ENCODE data around the gene UBE3B.

Gene UBE3B

GRCh38 chr12:109476807-109477184, 638 bp upstream of the UBE3B start:
- no peak for DNase-seq

DNA sequence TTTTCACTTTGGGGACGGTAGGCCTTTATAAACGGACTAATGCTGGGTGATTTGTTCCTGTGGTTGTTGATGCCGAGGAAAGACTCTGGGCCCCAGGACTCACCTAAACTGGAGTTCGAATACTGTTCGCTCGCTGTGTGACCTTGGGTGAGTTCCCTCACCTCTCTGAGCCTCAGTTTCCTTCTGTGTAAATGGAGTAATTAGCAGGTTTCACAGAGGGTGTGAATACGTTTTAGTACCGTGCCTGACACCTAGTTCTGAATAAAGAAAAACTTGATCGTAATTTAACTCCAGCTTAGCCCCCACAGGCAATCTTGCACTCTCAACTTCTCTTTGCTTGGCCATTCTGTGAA, 505 bp downstream of the UBE3B start:
- DNase-seq, result no peak

DNA sequence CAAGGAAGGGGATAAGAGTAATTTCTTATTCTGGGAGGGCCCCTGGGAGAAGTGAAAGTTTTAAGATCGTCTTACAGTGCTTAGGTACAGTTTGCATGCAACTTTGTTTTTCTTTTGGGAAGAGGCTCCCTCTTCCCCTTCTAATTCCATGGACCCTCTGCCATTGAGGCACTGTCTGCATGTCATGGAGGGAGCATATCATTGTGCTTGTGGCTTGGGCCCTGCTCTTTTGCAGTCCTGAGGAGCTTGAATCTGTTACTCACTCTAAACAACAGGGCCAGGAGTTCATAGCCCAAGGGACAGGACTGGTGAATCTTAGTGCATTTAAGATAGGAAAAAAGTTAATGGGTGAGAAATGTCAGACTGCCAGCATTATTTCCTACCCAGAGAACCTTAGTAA, 2.3 kb downstream of the UBE3B start:
- DNase-seq, result no peak

- DNase-seq, result no peak
These were observed 2.9 kb downstream of the UBE3B start for GRCh38 chr12:109480356-109480755.

DNA sequence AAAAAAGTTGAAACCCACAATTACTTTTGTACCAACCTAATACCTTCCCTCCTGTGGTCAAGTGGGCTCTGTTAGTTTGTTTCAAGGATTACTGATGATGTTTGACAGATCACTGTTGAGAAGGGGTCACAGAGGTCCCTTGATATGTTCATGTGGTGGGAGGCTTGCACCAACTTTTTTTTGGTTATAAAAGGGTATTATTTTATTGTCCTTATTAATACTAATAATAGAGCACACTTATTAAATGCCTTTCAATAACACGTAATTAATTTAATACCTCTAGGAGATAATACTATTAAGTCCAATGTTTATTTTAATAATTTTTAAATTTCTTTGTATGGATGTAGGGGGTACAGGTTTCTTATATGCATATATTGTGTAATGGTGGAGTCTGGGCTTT, 4.4 kb downstream of the UBE3B start:
- DNase-seq, result no peak

DNA sequence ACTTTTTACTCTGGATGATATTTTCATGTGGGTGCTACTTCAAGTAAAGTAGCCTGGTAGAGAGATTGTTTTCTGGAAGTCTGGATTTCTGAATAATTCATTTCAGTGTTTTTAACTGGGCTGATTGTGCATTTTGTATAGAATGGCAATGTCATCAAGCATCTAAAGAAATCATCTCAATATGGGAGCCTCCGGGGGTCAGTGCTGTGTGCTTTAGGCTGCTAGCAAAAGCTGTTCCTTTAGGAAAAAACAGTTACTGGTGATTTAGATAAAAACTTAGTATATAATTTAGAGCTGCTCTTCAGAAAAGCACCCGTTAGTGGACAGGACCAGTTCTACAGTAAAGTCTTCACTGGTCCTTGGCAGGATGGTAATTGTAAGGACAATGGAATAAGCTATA, 5.1 kb downstream of the UBE3B start:
- DNase-seq, result no peak

DNA sequence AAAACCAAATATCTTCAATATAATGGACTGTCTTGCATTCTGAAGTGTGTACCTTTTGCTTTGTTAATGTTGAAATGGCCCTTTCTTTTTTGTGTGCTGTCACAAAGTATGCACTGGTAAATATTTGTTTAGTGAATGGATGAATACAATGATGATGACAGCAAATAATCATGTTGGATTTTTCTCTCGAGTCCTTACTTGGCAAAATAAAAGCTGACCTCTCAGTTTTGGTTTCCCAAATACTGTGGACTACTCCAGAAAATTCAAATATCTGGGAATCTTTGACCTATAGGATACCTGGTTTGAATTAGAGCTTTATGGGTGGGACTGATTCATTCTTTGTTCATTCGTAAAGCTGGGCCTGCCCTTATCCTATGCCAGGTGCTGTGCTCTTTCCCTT, 5.5 kb downstream of the UBE3B start:
- DNase-seq, result no peak

DNA sequence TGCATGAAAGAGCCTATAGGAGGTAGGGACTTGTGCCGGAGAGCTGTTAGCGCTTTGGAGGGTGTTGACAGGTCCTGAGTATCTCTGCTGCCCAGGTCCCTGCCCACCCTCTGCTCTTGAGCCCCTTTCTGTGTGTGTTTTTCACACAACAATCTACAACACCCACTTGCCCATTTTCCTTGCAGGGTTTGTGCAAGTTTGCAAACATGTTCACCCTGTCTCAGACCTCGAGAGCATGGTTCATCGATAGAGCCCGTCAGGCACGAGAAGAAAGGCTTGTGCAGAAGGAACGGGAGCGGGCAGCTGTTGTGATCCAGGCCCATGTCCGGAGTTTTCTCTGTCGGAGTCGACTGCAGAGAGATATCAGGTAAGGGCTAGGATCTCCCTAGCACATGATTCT, 5.9 kb downstream of the UBE3B start:
- DNase-seq, result no peak

- DNase-seq, result no peak
These were observed 7.8 kb downstream of the UBE3B start for GRCh38 chr12:109485201-109485600.

GRCh38 chr12:109487181-109488050, 10.0 kb downstream of the UBE3B start:
- no peak for DNase-seq

DNA sequence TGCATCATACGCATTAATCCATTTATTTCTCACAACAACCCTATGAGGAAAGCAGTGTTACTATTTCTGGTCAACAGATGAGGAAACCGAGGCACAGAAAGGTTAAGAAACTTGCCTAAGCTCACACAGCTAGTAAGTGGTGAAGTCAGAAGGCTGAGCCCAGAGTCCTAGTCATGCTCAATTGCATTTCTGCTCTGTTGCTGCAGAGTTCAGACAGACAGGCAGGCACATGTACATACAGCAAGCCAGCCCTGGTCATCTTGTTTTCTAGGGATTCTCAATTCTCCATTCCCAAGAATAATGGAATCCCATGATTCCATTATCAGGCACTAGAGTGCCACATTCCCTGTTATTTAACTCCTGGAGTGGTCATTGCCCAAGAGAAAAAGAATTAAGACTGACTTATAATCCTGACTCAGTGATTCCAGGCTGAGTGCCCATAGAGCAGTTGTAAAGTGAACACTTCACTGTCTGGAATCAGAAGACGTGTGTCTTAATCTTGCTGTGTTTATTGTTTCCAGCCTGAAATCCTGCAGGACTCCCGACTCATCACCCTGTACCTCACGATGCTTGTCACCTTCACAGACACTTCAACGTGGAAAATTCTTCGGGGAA, 10.7 kb downstream of the UBE3B start:
- no peak for DNase-seq

DNA sequence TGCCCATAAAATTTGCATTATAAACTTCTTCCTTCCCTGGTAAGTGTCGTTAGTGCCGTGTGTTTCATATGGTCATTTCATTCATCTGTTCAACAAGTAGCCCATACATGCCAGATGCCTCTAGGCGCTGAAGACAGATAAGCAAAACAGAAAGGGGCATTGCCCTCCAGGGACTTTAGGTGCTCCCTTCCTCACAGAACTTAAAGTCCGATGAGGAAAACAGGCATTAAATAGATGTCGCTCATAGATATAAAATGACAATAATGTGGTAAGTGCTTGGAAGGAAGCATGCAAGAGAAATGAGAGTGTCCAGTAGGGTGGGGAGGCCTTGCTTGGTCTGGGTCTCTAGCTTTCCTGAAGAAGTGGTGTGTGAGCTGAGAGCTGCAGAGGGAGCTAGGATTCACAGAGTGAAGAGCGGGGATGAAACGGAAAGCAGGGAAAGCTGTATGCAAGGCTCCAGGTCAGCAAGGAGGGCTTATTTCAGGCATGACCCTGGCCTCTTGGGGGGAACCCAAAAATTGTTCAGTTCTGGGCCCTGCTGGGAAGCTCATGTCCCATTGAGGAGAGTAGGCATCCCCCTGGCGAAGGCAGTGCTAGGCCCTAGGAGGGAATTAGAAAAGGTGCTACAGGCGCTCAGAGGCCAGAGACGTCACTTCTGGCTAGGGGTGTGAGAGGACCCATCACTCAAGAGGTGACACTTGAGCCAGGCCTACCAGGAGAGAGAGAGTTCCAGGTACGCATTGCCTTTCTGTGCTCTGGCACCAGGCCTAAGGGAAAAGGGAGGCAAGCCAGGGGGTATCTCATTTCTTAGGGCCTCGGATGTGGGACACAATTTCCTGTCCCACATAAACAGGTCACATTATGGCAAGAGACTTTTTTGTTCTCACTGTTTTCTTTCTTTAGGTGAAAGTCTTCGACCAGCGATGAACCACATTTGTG, 11.9 kb downstream of the UBE3B start:
- DNase-seq, result no peak

GRCh38 chr12:109489955-109490565, 12.6 kb downstream of the UBE3B start:
- no peak for DNase-seq

GRCh38 chr12:109491671-109492070, 14.2 kb downstream of the UBE3B start:
- DNase-seq, result no peak

GRCh38 chr12:109492371-109492770, 14.9 kb downstream of the UBE3B start:
- no peak for DNase-seq

- DNase-seq, result no peak
These were observed 15.7 kb downstream of the UBE3B start for GRCh38 chr12:109493090-109493489.

DNA sequence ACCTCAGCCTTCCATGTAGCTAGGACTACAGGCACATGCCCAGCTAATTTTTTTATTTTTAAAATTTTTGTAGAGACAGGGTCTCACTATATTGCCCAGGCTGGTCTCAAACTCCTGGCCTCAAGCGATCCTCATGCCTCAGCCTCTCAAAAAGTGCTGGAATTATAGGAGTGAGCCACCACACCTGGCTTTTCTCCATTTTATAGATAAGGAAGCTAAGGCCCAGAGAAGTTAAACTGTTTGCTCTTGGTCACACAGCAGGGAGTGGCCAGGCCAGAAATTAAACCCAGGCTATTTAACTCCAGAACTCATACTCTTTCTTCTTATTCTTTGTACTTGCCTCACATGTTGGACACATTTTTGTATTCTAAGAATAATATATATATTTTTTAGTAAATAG, 16.5 kb downstream of the UBE3B start:
- no peak for DNase-seq

- DNase-seq, result no peak
These were observed 17.0 kb downstream of the UBE3B start for GRCh38 chr12:109494348-109494881.

DNA sequence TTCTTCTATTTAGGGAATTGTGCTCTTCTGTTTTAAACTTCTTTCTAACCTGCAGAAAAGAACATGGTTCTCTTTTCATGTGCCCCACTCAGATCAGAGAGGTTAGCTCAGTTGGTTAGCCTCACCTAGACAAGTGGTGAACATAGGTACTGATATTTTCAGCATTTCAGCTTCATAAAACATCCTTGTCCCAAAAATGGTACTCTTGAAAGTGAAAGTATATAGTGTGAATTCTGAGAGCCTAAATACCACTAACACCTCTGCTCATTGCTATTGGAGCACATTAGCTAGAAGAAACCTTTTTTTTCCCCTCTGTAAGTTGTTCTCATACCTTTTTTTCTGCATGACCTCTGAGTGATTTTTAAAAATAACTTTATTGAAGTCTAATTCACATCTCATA, 17.6 kb downstream of the UBE3B start:
- DNase-seq, result no peak

DNA sequence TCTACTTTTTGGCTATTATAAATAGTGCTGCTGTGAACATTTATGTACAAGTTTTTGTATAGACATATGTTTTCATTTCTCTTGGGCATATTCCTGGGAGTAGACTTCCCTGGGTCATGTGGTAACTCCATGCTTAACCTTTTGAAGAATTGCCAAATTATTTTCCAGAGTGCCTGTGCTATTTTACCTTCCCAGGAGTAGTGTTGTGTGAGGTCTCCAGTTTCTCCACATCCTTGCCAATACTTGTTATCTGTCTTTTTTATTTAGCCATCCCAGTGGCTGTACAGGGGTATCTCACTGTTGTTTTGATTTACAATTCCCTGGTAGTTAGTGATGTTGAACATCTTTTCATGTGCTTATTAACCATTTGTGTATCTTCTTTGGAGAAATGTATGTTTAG, 18.9 kb downstream of the UBE3B start:
- DNase-seq, result no peak

GRCh38 chr12:109497675-109498074, 20.2 kb downstream of the UBE3B start:
- DNase-seq, result no peak

GRCh38 chr12:109500406-109501185, 23.2 kb downstream of the UBE3B start:
- no peak for DNase-seq
